ENCODE data around the gene CRTC1. TPM values are rescaled to one million over a fixed set of nuclear protein-coding genes. Genes with fewer than 3 reads are reported as not detected.

The CRTC1 gene
- total and polyA plus RNA-seq, 4 donors = 1.5 to 3.5 (median 1.9) TPM

DNA sequence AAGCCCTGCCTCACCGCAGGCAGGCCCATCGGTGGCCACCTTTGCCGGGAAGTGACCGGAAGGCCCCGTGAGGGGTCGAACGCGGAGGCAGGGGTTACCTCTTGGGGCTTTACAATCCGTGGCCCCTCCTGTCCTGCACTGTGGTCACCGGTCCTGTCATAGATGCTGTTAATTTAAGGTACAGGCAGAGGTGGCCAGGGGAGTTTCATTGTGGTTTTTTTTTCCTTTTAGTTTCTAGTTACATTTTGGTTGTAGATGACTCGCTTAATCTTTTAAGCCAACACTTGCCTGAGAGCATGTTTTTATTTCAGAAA lies 94.6 kb downstream of the CRTC1 start:
- TF ChIP-seq RAD21 (IDR thresholded peaks at IDR 0.05) (no peak), TAF1 (conservative IDR thresholded peaks at IDR 0.05) (no peak), EGR1 (IDR thresholded peaks at IDR 0.05; ENCODE audit: low read depth in 2 of 2) (no peak), HNF4G (IDR thresholded peaks at IDR 0.05) (no peak), JUND (IDR thresholded peaks at IDR 0.05) (no peak), RXRA (IDR thresholded peaks at IDR 0.05) (no peak), FOXA2 (IDR thresholded peaks at IDR 0.05) (no peak), SP1 (IDR thresholded peaks at IDR 0.05) (no peak), YY1 (IDR thresholded peaks at IDR 0.05) (no peak), GABPA (IDR thresholded peaks at IDR 0.05 in 1 of 2, conservative IDR thresholded peaks at IDR 0.05 in 1 of 2) (no peak)
- TF ChIP-seq, protein P1, sequence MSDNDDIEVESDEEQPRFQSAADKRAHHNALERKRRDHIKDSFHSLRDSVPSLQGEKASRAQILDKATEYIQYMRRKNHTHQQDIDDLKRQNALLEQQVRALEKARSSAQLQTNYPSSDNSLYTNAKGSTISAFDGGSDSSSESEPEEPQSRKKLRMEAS (IDR thresholded peaks at IDR 0.05) = no peak
- TF ChIP-seq, protein P2, sequence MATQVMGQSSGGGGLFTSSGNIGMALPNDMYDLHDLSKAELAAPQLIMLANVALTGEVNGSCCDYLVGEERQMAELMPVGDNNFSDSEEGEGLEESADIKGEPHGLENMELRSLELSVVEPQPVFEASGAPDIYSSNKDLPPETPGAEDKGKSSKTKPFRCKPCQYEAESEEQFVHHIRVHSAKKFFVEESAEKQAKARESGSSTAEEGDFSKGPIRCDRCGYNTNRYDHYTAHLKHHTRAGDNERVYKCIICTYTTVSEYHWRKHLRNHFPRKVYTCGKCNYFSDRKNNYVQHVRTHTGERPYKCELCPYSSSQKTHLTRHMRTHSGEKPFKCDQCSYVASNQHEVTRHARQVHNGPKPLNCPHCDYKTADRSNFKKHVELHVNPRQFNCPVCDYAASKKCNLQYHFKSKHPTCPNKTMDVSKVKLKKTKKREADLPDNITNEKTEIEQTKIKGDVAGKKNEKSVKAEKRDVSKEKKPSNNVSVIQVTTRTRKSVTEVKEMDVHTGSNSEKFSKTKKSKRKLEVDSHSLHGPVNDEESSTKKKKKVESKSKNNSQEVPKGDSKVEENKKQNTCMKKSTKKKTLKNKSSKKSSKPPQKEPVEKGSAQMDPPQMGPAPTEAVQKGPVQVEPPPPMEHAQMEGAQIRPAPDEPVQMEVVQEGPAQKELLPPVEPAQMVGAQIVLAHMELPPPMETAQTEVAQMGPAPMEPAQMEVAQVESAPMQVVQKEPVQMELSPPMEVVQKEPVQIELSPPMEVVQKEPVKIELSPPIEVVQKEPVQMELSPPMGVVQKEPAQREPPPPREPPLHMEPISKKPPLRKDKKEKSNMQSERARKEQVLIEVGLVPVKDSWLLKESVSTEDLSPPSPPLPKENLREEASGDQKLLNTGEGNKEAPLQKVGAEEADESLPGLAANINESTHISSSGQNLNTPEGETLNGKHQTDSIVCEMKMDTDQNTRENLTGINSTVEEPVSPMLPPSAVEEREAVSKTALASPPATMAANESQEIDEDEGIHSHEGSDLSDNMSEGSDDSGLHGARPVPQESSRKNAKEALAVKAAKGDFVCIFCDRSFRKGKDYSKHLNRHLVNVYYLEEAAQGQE (IDR thresholded peaks at IDR 0.05) = no peak
- no peak for DNase-seq (ENCODE audit: low spot score)
- Histone ChIP-seq H3K4me1 (ENCODE audit: control insufficient read depth in 4 of 4, insufficient read depth in 4 of 4, low read length in 3 of 4) (no peaks in the 10 kb centered on the region), H3K4me3 (ENCODE audit: low read depth in 1 of 3, low read length in 3 of 3) (no peak overlapping the region), H3K36me3 (ENCODE audit: control insufficient read depth in 4 of 4, insufficient read depth in 3 of 4, low read depth in 1 of 4, low read length in 3 of 4) (no peaks in the 10 kb centered on the region), H3K9me3 (ENCODE audit: control insufficient read depth in 4 of 4, low read length in 3 of 4) (no peaks in the 10 kb centered on the region), H3K27ac (ENCODE audit: low read depth in 1 of 2, low read length in 2 of 2) (no peak overlapping the region), H3K9ac (ENCODE audit: low read depth in 1 of 2, low read length in 2 of 2) (no peak overlapping the region), H3K27me3 (ENCODE audit: control insufficient read depth in 4 of 4, insufficient read depth in 4 of 4, low read length in 3 of 4) (no peaks in the 10 kb centered on the region)
- WGBS = 62% methylated on average over 11 of the region's 11 CpGs

- no peak for DNase-seq (ENCODE audit: low spot score)
- Histone ChIP-seq H3K36me3 (ENCODE audit: control insufficient read depth in 4 of 4, insufficient read depth in 3 of 4, low read depth in 1 of 4, low read length in 3 of 4) (no peaks in the 10 kb centered on the region), H3K9ac (ENCODE audit: low read depth in 1 of 2, low read length in 2 of 2) (no peak overlapping the region), H3K27ac (ENCODE audit: low read depth in 1 of 2, low read length in 2 of 2) (no peak overlapping the region), H3K4me1 (ENCODE audit: control insufficient read depth in 4 of 4, insufficient read depth in 4 of 4, low read length in 3 of 4) (no peaks in the 10 kb centered on the region), H3K4me3 (ENCODE audit: low read depth in 1 of 3, low read length in 3 of 3) (no peak overlapping the region), H3K27me3 (ENCODE audit: control insufficient read depth in 4 of 4, insufficient read depth in 4 of 4, low read length in 3 of 4) (no peaks in the 10 kb centered on the region), H3K9me3 (ENCODE audit: control insufficient read depth in 4 of 4, low read length in 3 of 4) (no peaks in the 10 kb centered on the region)
- WGBS = 88% methylated on average over 14 of the region's 14 CpGs
- TF ChIP-seq CTCF (IDR thresholded peaks at IDR 0.05; ENCODE audit: low read depth, low read length, missing input control) (no peak), GABPA (IDR thresholded peaks at IDR 0.05 in 1 of 2, conservative IDR thresholded peaks at IDR 0.05 in 1 of 2) (no peak), HNF4A (conservative IDR thresholded peaks at IDR 0.05) (no peak), SP1 (IDR thresholded peaks at IDR 0.05) (no peak), FOXA2 (IDR thresholded peaks at IDR 0.05) (no peak), NR2F2 (IDR thresholded peaks at IDR 0.05) (no peak), RXRA (IDR thresholded peaks at IDR 0.05) (no peak), ATF3 (IDR thresholded peaks at IDR 0.05) (no peak), JUND (IDR thresholded peaks at IDR 0.05) (no peak), HNF4G (IDR thresholded peaks at IDR 0.05) (no peak)
- TF ChIP-seq, protein P1 (IDR thresholded peaks at IDR 0.05) = no peak
- TF ChIP-seq, protein P3, sequence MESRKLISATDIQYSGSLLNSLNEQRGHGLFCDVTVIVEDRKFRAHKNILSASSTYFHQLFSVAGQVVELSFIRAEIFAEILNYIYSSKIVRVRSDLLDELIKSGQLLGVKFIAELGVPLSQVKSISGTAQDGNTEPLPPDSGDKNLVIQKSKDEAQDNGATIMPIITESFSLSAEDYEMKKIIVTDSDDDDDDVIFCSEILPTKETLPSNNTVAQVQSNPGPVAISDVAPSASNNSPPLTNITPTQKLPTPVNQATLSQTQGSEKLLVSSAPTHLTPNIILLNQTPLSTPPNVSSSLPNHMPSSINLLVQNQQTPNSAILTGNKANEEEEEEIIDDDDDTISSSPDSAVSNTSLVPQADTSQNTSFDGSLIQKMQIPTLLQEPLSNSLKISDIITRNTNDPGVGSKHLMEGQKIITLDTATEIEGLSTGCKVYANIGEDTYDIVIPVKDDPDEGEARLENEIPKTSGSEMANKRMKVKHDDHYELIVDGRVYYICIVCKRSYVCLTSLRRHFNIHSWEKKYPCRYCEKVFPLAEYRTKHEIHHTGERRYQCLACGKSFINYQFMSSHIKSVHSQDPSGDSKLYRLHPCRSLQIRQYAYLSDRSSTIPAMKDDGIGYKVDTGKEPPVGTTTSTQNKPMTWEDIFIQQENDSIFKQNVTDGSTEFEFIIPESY (IDR thresholded peaks at IDR 0.05) = no peak
Measured at GRCh38 chr19:18778826-18779495, 95.5 kb downstream of the CRTC1 start.

Data from liver (tissue), 9 donors.